ENCODE measurements around the gene INMT.

GRCh38 chr7:30734497-30734896 lies 17.4 kb upstream of the INMT start:
- TF ChIP-seq CTCF (IDR thresholded peaks at IDR 0.05) (no peak), POLR2AphosphoS5 (IDR thresholded peaks at IDR 0.05) (no peak), POLR2A (IDR thresholded peaks at IDR 0.05) (no peak)
